ENCODE results near the gene MRTO4.
"Not testable (repeated sequence)": the region's sequence is repeated elsewhere in the genome, so short reads cannot be mapped to it uniquely, and the experiment has no call there.

MRTO4 gene

DNA sequence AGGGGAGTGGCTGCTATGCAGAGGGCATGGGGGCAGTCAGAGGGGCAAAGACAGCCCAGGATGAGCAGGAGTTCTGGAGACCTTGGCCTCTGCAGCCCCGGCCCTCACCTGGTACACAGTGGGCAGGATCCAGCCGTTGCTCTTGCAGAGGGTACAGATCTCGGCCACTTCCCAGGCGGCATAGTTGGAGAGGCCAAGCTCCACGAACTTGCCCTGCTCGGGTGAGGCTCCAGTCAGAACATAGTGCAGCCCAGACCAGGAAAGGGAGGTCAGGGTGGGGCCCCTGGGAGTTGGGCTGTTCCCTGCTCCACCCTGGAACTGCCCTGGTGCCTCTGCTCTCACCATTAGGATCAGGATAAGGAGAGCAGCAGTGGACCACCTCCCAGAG, 18.7 kb downstream of the MRTO4 start:
- DNase-seq (ENCODE audit: low spot score): not testable (repeated sequence)

DNA sequence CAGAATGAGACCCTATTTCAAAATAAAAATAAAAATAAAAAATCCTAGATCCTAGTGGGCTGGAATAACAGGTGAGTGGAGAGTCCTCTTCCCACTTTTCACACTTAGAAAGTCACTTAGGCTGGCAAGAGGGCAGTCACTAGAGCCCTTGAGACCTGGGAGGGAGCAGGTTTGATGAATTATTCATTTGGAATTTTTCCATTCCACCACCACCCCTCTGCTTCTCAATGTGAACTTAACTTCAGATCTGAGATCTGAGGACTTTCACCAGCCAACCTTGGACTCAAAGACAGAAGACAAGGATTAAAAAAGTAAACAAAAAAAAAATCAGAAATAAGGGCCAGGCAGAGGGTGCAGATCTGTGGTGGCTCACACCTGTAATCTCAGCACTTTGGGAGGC, 20.5 kb downstream of the MRTO4 start:
- no peak for DNase-seq (ENCODE audit: low spot score)

DNA sequence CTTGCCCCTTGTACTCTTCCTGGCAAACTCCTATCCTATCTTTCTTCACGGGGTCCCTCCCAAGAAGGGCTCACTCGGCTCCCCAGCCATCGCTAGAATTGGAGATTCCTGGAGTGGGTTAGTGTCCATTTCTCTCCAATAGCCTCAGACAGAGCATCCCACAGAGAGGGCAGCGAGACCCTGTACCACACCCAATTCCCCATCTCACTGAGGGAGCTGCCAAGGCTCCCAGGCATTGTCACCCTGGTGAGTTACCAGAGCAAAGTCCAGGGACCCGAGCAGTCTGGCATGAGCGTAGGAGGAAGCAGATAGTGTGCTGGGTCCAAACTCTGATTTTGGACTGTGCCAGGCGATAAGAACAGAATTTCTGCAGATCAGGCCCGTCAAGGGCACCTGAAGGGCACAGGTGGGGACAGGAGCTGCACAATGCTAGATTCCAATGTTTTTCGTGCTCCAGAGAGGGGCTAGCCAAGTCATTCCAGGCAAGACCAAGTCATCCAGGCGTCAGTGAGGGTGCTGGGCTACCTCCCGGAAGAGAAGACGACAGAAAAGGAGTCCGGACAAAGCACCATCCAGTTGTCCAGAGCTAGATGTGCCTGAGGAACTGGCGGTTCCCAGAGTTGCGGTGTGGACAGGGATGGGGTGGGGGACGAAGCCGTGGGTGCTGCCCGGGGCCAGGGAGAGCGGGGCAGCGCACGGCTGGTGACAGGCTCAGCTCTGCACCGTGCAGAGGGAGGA, 21.7 kb downstream of the MRTO4 start:
- no peak for DNase-seq (ENCODE audit: low spot score)

DNA sequence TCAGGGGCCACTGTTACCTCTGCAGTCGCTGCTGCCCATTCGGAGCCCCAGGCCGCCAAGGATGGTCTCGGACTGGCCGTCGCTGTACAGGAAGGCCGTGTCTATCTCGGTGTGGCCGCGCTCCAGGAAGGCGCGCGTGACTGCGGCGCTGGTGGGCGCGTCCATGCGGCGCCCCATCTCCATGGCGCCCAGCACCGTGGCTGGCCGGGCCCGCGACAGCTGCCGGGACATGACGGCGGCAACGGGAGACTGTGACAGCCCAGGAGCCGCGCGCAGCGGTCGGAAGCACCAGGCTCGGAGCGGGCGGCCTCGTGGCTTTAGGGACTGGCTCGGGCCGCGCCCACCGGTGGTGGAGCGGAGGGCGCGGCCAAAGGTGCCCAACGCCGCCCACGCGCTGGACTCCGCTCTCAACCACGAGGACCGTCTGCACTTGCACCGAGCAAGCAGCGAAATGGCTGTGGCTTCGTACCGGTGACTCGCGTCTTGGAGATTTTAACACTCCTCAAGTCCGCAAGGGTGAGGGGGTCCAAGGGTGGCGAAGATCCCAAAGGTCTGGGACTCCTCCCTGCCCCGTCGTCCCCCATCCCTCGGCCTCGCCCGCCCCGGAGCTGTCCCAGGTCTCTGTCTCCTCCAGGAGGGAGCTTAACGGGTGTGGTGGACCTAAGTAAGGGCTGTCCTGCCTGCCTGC, 22.4 kb downstream of the MRTO4 start:
- not testable (repeated sequence) for DNase-seq (ENCODE audit: low spot score)

DNA sequence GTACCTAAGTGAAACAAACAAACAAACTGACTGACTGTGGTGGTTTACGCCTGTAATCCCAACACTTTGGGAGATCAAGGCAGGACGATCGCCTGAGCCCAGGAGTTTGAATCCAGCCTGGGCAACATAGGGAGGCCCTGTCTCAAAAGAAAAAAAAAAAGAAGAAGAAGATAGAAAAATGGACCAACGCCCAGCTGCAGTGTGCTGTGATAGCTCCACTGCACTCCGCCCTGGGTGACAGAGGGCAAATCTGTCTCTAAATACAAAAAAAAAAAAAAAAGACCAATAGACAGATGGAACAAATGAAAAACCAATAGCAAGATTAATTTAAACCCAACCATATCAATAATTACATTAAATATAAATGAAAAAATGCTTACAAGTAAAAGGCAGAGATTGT, 23.0 kb downstream of the MRTO4 start:
- DNase-seq (ENCODE audit: low spot score): no peak

DNA sequence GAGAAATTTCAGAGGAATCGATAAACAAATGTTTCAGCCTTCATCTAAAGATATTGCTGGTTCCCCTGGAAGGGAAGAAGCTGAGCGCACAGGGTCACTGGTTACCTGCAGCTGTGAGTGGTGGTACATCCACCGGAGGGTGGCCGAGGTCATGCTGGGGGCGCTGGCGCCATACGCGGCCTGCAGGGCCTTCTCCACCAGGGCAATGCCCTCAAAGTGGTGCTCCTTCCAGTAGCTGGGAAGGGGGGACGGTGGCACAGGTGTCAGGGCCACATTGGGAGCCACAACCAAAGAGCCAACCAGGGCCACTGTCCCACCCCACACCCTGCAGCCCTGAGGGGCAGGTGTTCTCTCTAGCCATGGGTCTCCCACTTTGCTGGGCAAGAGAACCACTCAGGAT, 32.3 kb downstream of the MRTO4 start:
- DNase-seq (ENCODE audit: low spot score): no peak

DNA sequence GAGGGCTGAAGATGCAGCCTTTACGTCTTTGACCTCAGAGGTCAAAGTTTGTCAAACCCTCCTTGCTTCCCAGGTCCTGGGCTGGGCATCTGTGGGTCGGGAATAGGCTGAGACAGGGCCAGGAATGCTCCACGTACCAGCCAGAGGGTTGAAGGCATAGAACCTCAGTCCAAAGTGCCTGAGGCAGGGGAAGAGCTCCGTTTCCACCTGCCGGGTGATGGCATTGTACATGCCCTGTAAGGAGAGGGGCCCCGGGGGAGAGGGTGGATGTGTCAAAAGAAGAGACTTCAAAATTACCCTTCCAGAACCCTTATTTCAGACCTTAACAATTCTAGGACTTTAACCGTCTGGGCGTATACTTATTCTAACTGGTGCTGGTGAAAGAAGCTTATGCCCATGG, 33.3 kb downstream of the MRTO4 start:
- no peak for DNase-seq (ENCODE audit: low spot score)

DNA sequence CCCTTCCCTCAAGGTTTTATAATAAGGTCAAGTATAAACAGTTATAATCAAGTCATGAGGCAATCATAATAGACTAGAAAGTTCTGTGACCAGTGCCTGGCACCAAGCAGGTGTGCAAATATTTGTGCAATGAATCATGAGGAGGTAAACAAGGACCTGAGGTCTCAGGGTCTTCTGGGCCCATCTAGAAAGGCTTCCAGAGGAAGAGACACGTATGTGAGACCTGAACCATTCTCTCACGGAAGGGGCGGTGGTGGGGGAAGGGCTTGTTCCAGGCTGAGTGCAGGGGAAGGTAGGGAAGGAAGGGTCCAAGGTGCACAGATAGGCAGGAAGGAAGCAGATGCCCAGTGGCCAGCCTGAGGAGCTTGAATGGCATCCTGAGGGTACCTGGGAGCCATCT, 33.8 kb downstream of the MRTO4 start:
- DNase-seq (ENCODE audit: low spot score): not testable (repeated sequence)

DNA sequence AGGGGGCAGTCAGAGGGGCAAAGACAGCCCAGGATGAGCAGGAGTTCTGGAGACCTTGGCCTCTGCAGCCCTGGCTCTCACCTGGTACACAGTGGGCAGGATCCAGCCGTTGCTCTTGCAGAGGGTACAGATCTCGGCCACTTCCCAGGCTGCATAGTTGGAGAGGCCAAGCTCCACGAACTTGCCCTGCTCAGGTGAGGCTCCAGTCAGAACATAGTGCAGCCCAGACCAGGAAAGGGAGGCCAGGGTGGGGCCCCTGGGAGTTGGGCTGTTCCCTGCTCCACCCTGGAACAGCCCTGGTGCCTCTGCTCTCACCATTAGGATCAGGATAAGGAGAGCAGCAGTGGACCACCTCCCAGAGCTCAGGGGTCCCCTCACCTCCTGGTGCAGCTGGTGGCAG, 34.2 kb downstream of the MRTO4 start:
- not testable (repeated sequence) for DNase-seq (ENCODE audit: low spot score)

DNA sequence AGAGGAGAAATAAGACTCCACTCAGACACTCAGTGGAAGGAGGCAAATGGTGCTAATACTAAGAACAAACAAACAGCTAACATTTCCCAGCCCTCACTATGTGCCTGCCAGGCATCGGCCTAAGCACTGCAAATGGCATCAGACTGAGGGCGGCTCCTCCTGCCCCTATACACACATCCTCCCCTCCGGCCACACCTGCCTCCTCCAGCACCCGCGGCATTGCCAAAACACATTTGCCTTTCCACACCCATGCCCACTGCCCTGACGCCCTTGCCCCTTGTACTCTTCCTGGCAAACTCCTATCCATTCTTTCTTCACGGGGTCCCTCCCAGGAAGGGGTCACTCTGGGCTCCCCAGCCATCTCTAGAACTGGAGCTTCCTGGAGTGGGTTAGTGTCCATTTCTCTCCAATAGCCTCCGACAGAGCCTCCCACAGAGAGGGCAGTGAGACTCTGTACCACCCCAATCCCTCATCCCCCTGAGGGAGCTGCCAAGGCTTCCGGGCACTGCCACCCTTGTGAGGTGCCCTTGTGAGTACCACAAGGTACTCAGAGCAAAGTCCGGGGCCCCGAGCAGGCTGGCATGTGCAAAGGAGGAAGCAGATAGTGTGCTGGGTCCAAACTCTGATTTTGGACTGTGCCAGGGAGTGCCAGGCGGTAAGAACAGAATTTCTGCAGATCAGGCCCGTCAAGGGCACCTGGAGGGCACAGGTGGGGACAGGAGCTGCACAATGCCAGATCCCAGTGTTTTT, 36.0 kb downstream of the MRTO4 start:
- DNase-seq (ENCODE audit: low spot score): no peak

DNA sequence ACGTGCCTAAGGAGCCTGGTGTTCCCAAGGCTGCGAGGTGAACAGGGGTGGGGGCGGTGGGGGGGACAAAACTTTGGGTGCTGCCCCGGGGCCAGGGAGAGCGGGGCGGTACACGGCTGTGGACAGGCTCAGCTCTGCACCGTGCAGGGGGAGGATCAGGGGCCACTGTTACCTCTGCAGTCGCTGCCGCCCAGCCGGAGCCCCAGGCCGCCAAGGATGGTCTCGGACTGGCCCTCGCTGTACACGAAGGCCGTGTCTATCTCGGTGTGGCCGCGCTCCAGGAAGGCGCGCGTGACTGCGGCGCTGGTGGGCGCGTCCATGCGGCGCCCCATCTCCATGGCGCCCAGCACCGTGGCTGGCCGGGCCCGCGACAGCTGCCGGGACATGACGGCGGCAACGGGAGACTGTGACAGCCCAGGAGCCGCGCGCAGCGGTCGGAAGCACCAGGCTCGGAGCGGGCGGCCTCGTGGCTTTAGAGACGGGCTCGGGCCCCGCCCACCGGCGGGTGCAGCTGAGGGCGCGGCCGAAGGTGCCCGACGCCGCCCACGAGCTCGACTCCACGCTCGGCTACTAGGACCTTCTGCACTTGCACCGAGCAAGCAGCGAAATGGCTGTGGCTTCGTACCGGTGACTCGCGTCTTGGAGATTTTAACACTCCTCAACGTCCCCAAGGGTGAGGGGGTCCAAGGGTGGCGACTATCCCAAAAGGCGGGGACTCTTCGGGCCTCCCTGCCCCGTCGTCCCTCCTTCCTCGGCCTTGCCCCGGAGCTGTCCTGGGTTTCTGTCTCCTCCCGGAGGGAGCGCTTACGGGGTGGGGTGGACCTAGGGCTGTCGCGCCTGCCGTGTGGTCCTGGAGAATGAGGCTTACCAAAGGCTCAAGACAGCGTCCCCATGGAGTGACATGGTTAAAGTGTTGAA, 37.0 kb downstream of the MRTO4 start, which contains the start of gene AKR7A3:
AKR7A3 (minus strand) TSS at position 447 of the 918 bp plus-strand sequence; CDS start at position 386, 61 bp downstream.
- DNase-seq (ENCODE audit: low spot score): peak; percentile 49

DNA sequence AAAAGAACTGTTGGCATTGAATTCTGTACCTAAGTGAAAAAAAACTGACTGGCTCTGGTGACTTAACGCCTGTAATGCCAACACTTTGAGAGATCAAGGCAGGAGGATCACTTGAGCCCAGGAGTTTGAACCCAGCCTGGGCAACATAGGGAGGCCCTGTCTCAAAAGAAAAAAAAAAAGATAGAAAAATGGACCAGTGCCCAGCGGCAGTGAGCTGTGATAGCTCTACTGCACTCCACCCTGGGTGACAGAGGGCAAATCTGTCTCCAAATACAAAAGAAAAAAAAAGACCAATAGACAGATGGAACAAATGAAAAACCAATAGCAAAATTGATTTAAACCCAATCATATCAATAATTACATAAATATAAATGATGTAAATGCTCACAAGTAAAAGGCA, 37.6 kb downstream of the MRTO4 start:
- DNase-seq (ENCODE audit: low spot score): no peak

DNA sequence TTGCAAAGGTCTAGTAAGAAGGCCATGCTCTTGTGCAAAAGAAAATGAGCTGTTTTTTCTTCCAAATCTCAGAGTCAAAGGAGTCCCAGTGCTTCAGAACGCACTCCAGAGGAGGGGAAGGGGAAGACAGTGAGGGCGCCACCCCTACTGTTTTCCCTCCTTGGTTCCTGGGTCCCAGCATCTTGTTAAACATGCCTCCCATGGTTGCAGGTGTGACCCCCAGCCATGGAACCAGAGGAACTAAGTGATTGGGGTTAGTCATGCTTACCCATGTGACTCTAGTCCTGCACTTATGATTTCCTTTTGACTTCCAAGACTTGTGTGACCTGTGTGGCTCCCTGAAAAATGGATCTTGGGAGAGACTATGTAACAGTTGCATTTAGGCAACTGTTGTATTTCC, 43.0 kb downstream of the MRTO4 start:
- no peak for DNase-seq (ENCODE audit: low spot score)

DNA sequence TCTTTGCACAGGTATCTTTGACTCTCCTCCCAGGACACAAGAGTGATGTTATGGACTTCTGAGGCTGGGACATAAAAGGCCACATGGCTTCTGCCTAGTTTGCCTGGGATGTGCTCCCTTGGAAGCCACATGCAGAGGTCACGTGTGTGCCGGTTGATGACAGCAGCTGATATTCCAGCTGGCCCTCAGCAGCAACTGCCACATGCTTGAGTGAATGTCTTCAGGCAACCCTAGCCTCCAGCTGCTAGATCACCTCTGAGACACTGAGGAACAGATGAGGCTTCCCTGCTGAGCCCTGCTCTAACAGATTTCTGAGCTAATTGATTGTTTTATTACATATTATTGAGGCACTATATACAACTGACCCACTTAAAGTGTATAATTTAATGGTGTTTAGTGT, 48.6 kb downstream of the MRTO4 start:
- DNase-seq (ENCODE audit: low spot score): no peak

DNA sequence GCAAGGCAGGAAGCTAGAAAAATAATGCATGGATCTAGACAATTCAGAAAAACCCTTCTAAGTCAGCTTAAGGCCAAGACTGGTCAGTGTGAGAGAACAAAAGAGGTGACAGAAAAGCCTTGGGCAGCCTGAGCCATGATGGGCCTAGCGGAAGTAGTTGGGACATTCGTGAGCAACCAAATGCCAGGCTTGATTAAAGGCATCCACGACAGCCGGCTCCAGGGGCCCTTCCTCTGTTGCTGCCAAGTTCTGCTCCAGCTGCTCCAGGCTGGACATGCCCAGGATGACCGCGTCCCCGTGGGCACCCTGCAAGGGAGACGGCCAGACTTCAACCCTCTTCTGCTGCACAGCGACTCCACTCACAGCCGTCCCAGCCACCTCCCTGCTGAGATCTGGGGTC, 52.5 kb downstream of the MRTO4 start:
- not testable (repeated sequence) for DNase-seq (ENCODE audit: low spot score)

DNA sequence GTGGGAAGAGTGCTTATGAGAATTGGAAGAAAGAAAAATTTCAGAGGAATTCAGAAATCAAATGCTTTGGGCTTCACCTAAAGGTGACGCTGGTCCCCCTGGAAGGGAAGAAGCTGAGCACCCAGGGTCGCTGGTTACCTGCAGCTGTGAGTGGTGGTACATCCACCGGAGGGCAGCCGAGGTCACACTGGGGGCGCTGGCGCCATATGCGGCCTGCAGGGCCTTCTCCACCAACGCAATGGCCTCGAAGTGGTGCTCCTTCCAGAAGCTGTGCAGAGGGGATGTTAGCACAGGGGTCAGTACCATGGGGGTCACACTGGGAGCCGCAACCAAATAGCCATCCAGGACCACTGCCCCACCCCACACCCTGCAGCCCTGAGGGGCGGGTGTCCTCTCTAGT, 54.3 kb downstream of the MRTO4 start:
- no peak for DNase-seq (ENCODE audit: low spot score)

DNA sequence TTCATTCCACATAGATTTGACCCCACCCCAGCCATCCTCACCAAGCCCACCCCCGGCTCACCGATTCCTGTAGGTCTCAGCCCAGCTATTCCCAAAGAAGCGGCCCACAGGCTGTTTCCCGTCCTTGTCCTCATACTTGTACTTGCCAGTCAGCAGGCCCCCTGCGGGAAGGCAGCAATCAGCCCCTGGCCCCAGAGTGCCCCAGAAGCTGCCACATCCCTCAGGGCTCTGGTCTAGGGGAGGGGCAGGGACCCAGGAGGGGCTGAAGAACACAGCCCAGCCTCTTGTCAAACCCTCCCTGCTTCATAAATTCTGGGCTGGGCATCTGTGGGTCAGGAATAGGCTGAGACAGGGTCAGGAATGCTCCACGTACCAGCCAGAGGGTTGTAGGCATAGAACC, 55.3 kb downstream of the MRTO4 start:
- DNase-seq (ENCODE audit: low spot score): no peak

DNA sequence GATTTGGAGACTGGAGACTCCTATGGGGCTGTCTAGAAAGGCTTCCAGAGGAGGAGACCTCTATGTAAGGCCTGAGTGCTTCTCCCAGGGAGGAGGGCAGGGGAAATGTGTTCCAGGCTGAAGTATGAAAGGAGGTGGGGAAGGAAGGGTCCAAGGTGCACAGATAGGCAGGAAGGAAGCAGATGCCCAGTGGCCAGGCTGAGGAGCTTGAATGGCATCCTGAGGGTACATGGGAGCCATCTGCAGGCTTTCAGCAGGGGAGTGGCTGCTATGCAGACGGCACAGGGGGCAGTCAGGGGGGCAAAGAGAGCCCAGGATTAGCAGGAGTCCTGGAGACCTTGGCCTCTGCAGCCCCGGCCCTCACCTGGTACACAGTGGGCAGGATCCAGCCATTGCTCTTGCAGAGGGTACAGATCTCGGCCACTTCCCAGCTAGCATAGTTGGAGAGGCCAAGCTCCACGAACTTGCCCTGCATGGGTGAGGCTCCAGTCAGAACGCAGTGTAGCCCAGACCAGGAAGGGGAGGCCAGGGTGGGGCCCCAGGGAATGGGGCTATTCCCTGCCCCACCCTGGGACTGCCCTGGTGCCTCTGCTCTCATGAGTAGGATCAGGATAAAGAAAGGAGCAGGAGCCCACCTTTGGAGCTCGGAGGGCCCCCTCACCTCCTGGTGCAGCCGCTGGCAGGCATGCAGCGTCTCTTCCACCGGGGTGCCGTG, 56.3 kb downstream of the MRTO4 start:
- no peak for DNase-seq (ENCODE audit: low spot score)

DNA sequence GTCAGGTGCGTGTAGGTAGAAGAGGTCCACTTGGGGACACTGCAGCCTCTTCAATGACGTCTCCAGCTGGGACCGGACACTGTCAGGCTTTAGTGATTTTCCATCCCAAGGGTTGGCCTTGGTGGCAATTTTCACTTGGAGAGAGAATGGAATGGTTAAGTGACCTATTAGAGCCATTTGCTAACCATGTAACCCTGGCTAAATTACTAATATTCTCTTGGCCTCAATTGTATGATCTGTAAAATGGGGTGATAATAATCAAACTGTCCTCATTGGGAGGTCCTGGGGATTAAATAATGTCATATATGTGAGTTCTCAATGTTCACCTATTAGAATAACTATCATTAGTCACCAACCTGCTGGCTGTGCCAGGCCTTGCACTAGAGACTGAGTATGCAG, 56.9 kb downstream of the MRTO4 start:
- no peak for DNase-seq (ENCODE audit: low spot score)

DNA sequence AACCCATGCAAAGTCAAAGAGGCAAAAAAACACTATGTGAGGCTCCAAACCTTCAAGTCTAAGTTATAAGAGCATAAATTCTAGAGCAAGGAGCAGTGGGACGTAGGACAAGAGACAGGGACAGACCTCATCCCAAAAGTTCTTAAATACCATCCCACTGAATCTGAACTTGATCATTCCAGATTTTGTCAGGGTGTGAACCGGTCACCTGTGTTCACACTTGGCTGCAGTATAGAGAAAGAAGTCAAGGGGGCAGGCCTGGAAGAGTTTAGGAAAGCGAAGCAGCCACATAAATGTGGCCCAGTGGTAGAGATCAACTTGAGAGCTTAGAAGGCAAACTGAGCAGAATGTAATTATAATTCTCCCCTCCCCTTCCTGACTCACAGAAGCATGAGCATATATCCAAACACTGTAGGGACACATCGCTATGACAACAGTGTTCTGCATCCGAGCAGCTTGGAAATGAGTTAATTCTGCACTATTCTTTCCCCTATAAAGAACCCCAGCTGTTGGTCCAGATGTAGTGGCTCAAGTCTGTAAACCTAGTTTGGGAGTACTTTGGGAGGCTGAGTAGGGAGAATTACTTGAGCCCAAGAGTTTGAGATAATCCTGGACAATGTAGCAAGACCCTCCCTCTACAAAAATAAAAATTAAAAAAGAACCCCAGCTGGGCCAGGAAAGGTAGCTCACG, 57.7 kb downstream of the MRTO4 start:
- DNase-seq (ENCODE audit: low spot score): peak; percentile 73

Measured in kidney tubule cell (primary cell).